Stomach (tissue), 9 donors: ENCODE results near the gene FADS2. TPM values are rescaled to one million over a fixed set of nuclear protein-coding genes. Genes with fewer than 3 reads are reported as not detected.

Experiments
- DNase-seq, 2 donors: peaks; one replicate each; pipeline versions ENCODE4 v3.0.0 to v3.0.0-alpha.2; 2013 to 2019
- H3K27ac ChIP-seq, 5 donors: fragments of 200-600 bp in 4 of 5; sonication (generic) in 4 of 5; one replicate each; pipeline ENCODE4 v1.5.1; 2013 to 2019; ENCODE audit warnings: mild to moderate bottlenecking in 1 of 5, moderate library complexity in 1 of 5
- H3K27me3 ChIP-seq, 3 donors: fragments of 200-600 bp; sonication (generic); one replicate each; pipeline ENCODE4 v1.5.1; 2017 to 2019; ENCODE audit warnings: mixed run types in 1 of 3
- H3K36me3 ChIP-seq, 4 donors: fragments of 200-600 bp; sonication (generic); 1 replicate in 3 of 4; 2 replicates in 1 of 4; pipeline ENCODE4 v1.5.1; 2016 to 2019
- H3K4me1 ChIP-seq, 4 donors: fragments of 200-600 bp; sonication (generic); one replicate each; pipeline ENCODE4 v1.5.1; 2016 to 2019
- H3K4me3 ChIP-seq, 4 donors: fragments of 200-600 bp; sonication (generic) in 3 of 4; one replicate each; pipeline ENCODE4 v1.5.1; 2016 to 2019; ENCODE audit warnings: mild to moderate bottlenecking in 1 of 4
- H3K9me3 ChIP-seq, 4 donors: fragments of 200-600 bp; sonication (generic); one replicate each; pipeline ENCODE4 v1.5.1; 2016 to 2019
- CTCF ChIP-seq, 7 experiments: fragments of 450-650 bp in 4 of 7; fragments of 200-600 bp in 3 of 7; sonication (generic) in 3 of 7; IDR thresholded peaks; one replicate each; pipeline ENCODE4 v1.5.1; 2016 to 2019; ENCODE audit warnings: antibody characterized with exemption in 7 of 7, control low read depth in 2 of 7, mild to moderate bottlenecking in 1 of 7
- EP300 ChIP-seq: sonication (generic); formaldehyde crosslinking; IDR thresholded peaks from one replicate; pipeline ENCODE4 v1.6.1; 2017; ENCODE audit warnings: antibody characterized with exemption
- POLR2A ChIP-seq, 4 donors: fragments of 450-650 bp; IDR thresholded peaks; one replicate each; pipeline ENCODE4 v1.6.1; 2016; ENCODE audit warnings: antibody characterized with exemption in 4 of 4, control low read depth in 2 of 4, mild to moderate bottlenecking in 1 of 4, moderate library complexity in 1 of 4
- POLR2AphosphoS5 ChIP-seq, 3 donors: sonication (generic); formaldehyde crosslinking; IDR thresholded peaks; one replicate each; pipeline ENCODE4 v1.6.1; 2016; ENCODE audit warnings: antibody characterized with exemption in 3 of 3
- WGBS, 5 donors: extraction: QIAGEN DNeasy Blood & Tissue Kit in 3 of 5; methylation state at CpG; one replicate each; pipeline versions ENCODE4 v1.1.5 to v1.1.7; 2013 to 2018; 5-methylcytosine and 5-hydroxymethylcytosine counted together
- intact Hi-C: fragments of 100-400 bp; cut with DNase I; formaldehyde crosslinking; loops from one replicate; pipeline ENCODE4 v1.15.1; 2023; ENCODE audit warnings: low total_unique reads
- polyA plus RNA-seq, 3 donors: library from polyadenylated mRNA; stranded (reverse); fragments of 200-250 nt; gene quantifications; one replicate each; pipeline ENCODE4 v1.2.3, GENCODE V29; 2013
- total RNA-seq, 5 donors: library from RNA; depleted of rRNA; stranded (reverse); fragments of >200 nt; gene quantifications; one replicate each; pipeline versions ENCODE4 v1.1.0 to v1.2.3, GENCODE V29; 2014 to 2016
- donor health status: healthy with polysubstance abuse.
- donor health status: Bipolar disorder and iron deficiency.
- donor health status: healthy.

FADS2 gene
- total and polyA plus RNA-seq, 8 donors: 3.5 to 17.1 (median 13.0) TPM; not detected in 1

DNA sequence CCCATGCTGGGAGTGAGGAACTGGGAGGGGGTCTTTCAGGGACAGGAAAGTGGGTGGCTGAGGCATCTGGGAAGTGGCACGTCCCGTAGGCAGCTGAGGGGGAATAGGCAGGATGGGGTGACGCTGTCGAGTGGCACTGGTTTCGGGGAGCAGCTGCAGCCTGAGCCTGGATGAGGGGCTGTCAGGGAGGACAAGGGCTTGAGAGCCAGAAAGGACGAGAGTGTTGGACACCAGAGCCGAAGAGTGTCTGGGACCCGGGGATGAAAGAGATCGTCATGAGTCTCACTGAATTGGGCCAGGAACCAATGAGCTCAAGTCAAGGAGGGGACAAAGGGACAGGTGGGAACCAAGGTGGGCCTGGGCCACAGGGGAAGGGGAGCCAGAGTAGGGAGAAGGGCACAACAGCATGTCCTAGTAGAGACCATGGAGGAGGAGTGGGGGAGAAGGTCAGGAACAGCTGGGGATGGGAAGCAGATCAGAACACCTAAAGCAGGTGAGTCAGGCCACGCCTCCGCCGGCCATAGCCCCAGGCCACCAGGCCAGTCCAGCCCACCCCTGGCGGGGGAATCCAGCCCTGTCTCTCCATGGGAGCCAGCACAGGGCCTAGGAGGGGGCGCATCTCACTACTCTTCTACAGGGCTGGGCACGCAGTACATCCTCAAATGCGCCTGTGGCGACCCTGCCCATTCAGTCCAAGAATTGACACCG lies 85.0 kb downstream of the FADS2 start:
- no peaks in the 10 kb centered on the region for H3K9me3 ChIP-seq
- no peak overlapping the region for H3K4me3 ChIP-seq
- WGBS, 5 donors: 69 to 86% (median 83%) methylated on average over 13 to 18 of the region's 18 CpGs
- intact Hi-C loops: no loop called here
- peaks cover 15 to 59% (median 35%) of the 10 kb centered on the region in 4 donors for H3K4me1 ChIP-seq
- peak overlapping the region in 2 of 5 donors; percentile 17 to 49 for H3K27ac ChIP-seq
- TF ChIP-seq POLR2A (IDR thresholded peaks at IDR 0.05) (no peak), EP300 (no peak), CTCF (IDR thresholded peaks at IDR 0.05) (no peak)
- H3K27me3 ChIP-seq: peaks cover 0 to 19% (median 13%) of the 10 kb centered on the region in 3 donors
- DNase-seq: no peak
- no peaks in the 10 kb centered on the region for H3K36me3 ChIP-seq

GRCh38 chr11:61913699-61914395 lies 85.7 kb downstream of the FADS2 start:
- intact Hi-C loops: no loop called here
- peak overlapping the region in 1 of 5 donors; percentile 17 for H3K27ac ChIP-seq
- no peak overlapping the region for H3K4me3 ChIP-seq
- WGBS, 5 donors: 80 to 94% (median 82%) methylated on average over 5 to 8 of the region's 8 CpGs
- peaks cover 0 to 26% (median 14%) of the 10 kb centered on the region in 3 donors for H3K27me3 ChIP-seq
- TF ChIP-seq POLR2A (IDR thresholded peaks at IDR 0.05) (no peak), POLR2AphosphoS5 (IDR thresholded peaks at IDR 0.05) (no peak), CTCF (IDR thresholded peaks at IDR 0.05) (no peak), EP300 (no peak)
- no peaks in the 10 kb centered on the region for H3K36me3 ChIP-seq
- no peak for DNase-seq
- peaks cover 21 to 58% (median 38%) of the 10 kb centered on the region in 4 donors for H3K4me1 ChIP-seq
- no peaks in the 10 kb centered on the region for H3K9me3 ChIP-seq

GRCh38 chr11:61914471-61915171 lies 86.5 kb downstream of the FADS2 start:
- Histone ChIP-seq H3K27me3 (peaks cover 0 to 33% (median 14%) of the 10 kb centered on the region in 3 donors), H3K4me3 (peak overlapping the region in 1 of 4 donors; percentile 62), H3K27ac (peak overlapping the region in 1 of 5 donors; percentile 85), H3K9me3 (no peaks in the 10 kb centered on the region), H3K36me3 (no peaks in the 10 kb centered on the region), H3K4me1 (peaks cover 21 to 52% (median 35%) of the 10 kb centered on the region in 4 donors)
- intact Hi-C loops: no loop called here
- no peak for DNase-seq
- WGBS, 5 donors: 76 to 88% (median 84%) methylated on average over 7 of the region's 7 CpGs
- no peak for TF ChIP-seq POLR2A (IDR thresholded peaks at IDR 0.05)
- TF ChIP-seq EP300: no peak
- TF ChIP-seq CTCF (IDR thresholded peaks at IDR 0.05): no peak
- no peak for TF ChIP-seq POLR2AphosphoS5 (IDR thresholded peaks at IDR 0.05)

DNA sequence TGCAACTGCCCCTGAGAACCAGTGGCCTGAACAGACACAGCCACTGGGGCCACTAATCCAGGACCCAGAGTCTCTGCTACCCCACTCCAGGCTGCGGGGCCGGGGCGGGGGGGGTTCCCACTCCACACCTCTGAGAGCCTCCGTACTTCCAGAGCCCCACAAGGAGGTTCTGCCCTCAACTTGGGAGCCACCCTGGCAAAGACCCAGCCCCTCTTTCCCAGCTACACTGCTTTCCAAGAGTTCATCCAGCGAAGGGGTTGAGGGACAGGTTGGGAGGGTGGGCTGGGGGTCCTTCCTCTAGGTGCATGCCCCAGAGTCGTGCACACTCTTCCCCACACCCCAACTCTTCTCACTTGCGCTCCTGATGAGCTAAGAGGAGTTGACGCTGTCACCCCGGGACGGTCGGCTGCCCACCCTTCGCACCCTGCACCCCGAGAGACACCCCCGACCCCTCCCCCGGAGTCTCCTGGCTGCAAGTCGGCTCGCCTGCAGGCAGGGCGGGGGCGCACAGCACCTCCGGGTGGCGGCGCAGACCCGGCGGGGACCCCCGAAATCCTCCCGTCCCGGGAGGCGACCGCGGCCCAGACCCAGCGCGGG lies 88.7 kb downstream of the FADS2 start:
- Histone ChIP-seq H3K9me3 (no peaks in the 10 kb centered on the region), H3K4me1 (peaks cover 21 to 48% (median 38%) of the 10 kb centered on the region in 4 donors), H3K27ac (peak overlapping the region in 4 of 5 donors; percentile 73 to 85 (median 74)), H3K36me3 (no peaks in the 10 kb centered on the region), H3K4me3 (peak overlapping the region; percentile 59 to 64 (median 61)), H3K27me3 (peaks cover 0 to 48% (median 14%) of the 10 kb centered on the region in 3 donors)
- intact Hi-C loops: no loop called here
- WGBS, 5 donors: 3 to 8% (median 7%) methylated on average over 18 to 32 of the region's 32 CpGs
- TF ChIP-seq POLR2A (IDR thresholded peaks at IDR 0.05) (no peak), POLR2AphosphoS5 (IDR thresholded peaks at IDR 0.05) (no peak), EP300 (no peak), CTCF (IDR thresholded peaks at IDR 0.05) (no peak)
- DNase-seq: no peak
